Parathyroid adenoma (tissue), 2 donors: Measurements from ENCODE around the gene C20orf173.

Experiments used
- H2AFZ ChIP-seq: fragments of 300-600 bp; sonication (generic); one replicate; pipeline ENCODE4 v1.7.0; 2017; ENCODE audit warnings: antibody characterized with exemption, mild to moderate bottlenecking
- H3K27ac ChIP-seq: fragments of 300-600 bp; sonication (generic); one replicate; pipeline ENCODE4 v1.7.0; 2017
- H3K27me3 ChIP-seq: fragments of 300-600 bp; sonication (generic); one replicate; pipeline ENCODE4 v1.7.0; 2017; ENCODE audit warnings: low read length; ENCODE audit not compliant: control insufficient read depth, insufficient read depth
- H3K36me3 ChIP-seq: fragments of 300-600 bp; sonication (generic); one replicate; pipeline ENCODE4 v1.7.0; 2017; ENCODE audit warnings: low read length; ENCODE audit not compliant: control insufficient read depth, insufficient read depth
- H3K4me1 ChIP-seq: fragments of 300-600 bp; sonication (generic); one replicate; pipeline ENCODE4 v1.7.0; 2017; ENCODE audit warnings: control low read depth
- H3K4me2 ChIP-seq: fragments of 300-600 bp; sonication (generic); one replicate; pipeline ENCODE4 v1.7.0; 2017; ENCODE audit warnings: low read length
- H3K4me3 ChIP-seq: fragments of 300-600 bp; sonication (generic); one replicate; pipeline ENCODE4 v1.7.0; 2017; ENCODE audit warnings: low read depth, low read length
- H3K79me2 ChIP-seq: fragments of 300-600 bp; sonication (generic); one replicate; pipeline ENCODE4 v1.7.0; 2017; ENCODE audit warnings: control low read depth
- H3K9ac ChIP-seq: fragments of 300-600 bp; sonication (generic); one replicate; pipeline ENCODE4 v1.7.0; 2017; ENCODE audit warnings: mild to moderate bottlenecking
- H3K9me3 ChIP-seq: fragments of 300-600 bp; sonication (generic); one replicate; pipeline ENCODE4 v1.7.0; 2017; ENCODE audit warnings: low read length; ENCODE audit not compliant: control insufficient read depth
- CTCF ChIP-seq: fragments of 300-600 bp; sonication (generic); IDR thresholded peaks from one replicate; pipeline ENCODE4 v1.7.0; 2017; ENCODE audit warnings: antibody characterized with exemption, mild to moderate bottlenecking
- donor health status: primary hyperparathyroidism.

C20orf173 gene

GRCh38 chr20:35560105-35560511 is 30.7 kb upstream of the C20orf173 start:
- H3K36me3 ChIP-seq = no peaks in the 10 kb centered on the region
- H3K27me3 ChIP-seq = no peaks in the 10 kb centered on the region
- no peaks in the 10 kb centered on the region for H3K79me2 ChIP-seq
- no peak overlapping the region for H3K9ac ChIP-seq
- H3K9me3 ChIP-seq = no peaks in the 10 kb centered on the region
- no peak overlapping the region for H3K27ac ChIP-seq
- no peak overlapping the region for H3K4me3 ChIP-seq
- H3K4me1 ChIP-seq = peaks cover 5% of the 10 kb centered on the region
- TF ChIP-seq CTCF = no peak
- H2AFZ ChIP-seq = no peak overlapping the region
- H3K4me2 ChIP-seq = no peak overlapping the region

- Histone ChIP-seq H3K9me3 (no peaks in the 10 kb centered on the region), H3K27me3 (no peaks in the 10 kb centered on the region), H3K9ac (no peak overlapping the region), H3K79me2 (no peaks in the 10 kb centered on the region), H3K27ac (no peak overlapping the region), H3K36me3 (no peaks in the 10 kb centered on the region), H3K4me2 (no peak overlapping the region), H3K4me3 (no peak overlapping the region), H2AFZ (no peak overlapping the region), H3K4me1 (peaks cover 5% of the 10 kb centered on the region)
- TF ChIP-seq CTCF = no peak
Observed at GRCh38 chr20:35559042-35559693, 29.7 kb upstream of the C20orf173 start.

GRCh38 chr20:35558451-35558850 is 29.0 kb upstream of the C20orf173 start:
- no peak overlapping the region for H3K4me2 ChIP-seq
- peaks cover 5% of the 10 kb centered on the region for H3K4me1 ChIP-seq
- H3K4me3 ChIP-seq = no peak overlapping the region
- H3K79me2 ChIP-seq = no peaks in the 10 kb centered on the region
- no peak overlapping the region for H3K9ac ChIP-seq
- no peaks in the 10 kb centered on the region for H3K36me3 ChIP-seq
- no peaks in the 10 kb centered on the region for H3K27me3 ChIP-seq
- no peaks in the 10 kb centered on the region for H3K9me3 ChIP-seq
- no peak overlapping the region for H3K27ac ChIP-seq
- H2AFZ ChIP-seq = no peak overlapping the region
- TF ChIP-seq CTCF = no peak

- no peaks in the 10 kb centered on the region for H3K27me3 ChIP-seq
- no peaks in the 10 kb centered on the region for H3K79me2 ChIP-seq
- TF ChIP-seq CTCF = no peak
- no peak overlapping the region for H3K9ac ChIP-seq
- no peak overlapping the region for H2AFZ ChIP-seq
- H3K4me2 ChIP-seq = no peak overlapping the region
- no peaks in the 10 kb centered on the region for H3K36me3 ChIP-seq
- no peaks in the 10 kb centered on the region for H3K9me3 ChIP-seq
- H3K4me3 ChIP-seq = no peak overlapping the region
- no peak overlapping the region for H3K27ac ChIP-seq
- H3K4me1 ChIP-seq = peaks cover 5% of the 10 kb centered on the region
Observed at GRCh38 chr20:35556871-35557270, 27.4 kb upstream of the C20orf173 start.
